Kidney (tissue), 14 donors: ENCODE results near the gene ADGRV1. TPM values are rescaled to one million over a fixed set of nuclear protein-coding genes. Genes with fewer than 3 reads are reported as not detected.
A peak's percentile ranks its signal among the peaks of the same experiment; 100 is the strongest.

ENCODE experiments used
- DNase-seq, 5 donors: peaks; one replicate each; pipeline ENCODE4 v3.0.0-alpha.2; 2013 to 2020
- FAIRE-seq: peaks from 2 replicates; lab custom pipeline; 2012; peaks lifted over from hg19 to GRCh38; lab: Jason Lieb, UNC
- H3K27ac ChIP-seq, 2 donors: one replicate each; pipeline ENCODE4 v1.7.0; 2013; ENCODE audit warnings: low read depth in 2 of 2, low read length in 2 of 2, inconsistent platforms in 1 of 2
- H3K27me3 ChIP-seq: one replicate; pipeline ENCODE4 v1.7.1; 2013; ENCODE audit warnings: low read length, inconsistent platforms; ENCODE audit not compliant: control insufficient read depth, insufficient read depth
- H3K36me3 ChIP-seq, 3 donors: one replicate each; pipeline versions ENCODE4 v1.7.0 to v1.7.1; 2013; ENCODE audit warnings: low read length in 3 of 3, control low read depth in 1 of 3, inconsistent platforms in 1 of 3; ENCODE audit not compliant: insufficient read depth in 3 of 3, control insufficient read depth in 2 of 3
- H3K4me1 ChIP-seq, 3 donors: one replicate each; pipeline versions ENCODE4 v1.7.0 to v1.7.1; 2013; ENCODE audit warnings: low read length in 3 of 3, inconsistent platforms in 1 of 3, low read depth in 1 of 3; ENCODE audit not compliant: control insufficient read depth in 2 of 3, insufficient read depth in 2 of 3
- H3K4me3 ChIP-seq, 3 donors: one replicate each; pipeline versions ENCODE4 v1.7.0 to v1.8.1; 2013; ENCODE audit warnings: low read length in 3 of 3, control low read depth in 1 of 3, inconsistent platforms in 1 of 3
- H3K9ac ChIP-seq, 3 donors: one replicate each; pipeline versions ENCODE4 v1.7.0 to v1.7.1; 2013; ENCODE audit warnings: low read length in 3 of 3, control low read depth in 1 of 3, inconsistent platforms in 1 of 3
- H3K9me3 ChIP-seq, 3 donors: one replicate each; pipeline versions ENCODE4 v1.7.0 to v1.7.1; 2013; ENCODE audit warnings: low read length in 3 of 3, control low read depth in 1 of 3, inconsistent platforms in 1 of 3; ENCODE audit not compliant: control insufficient read depth in 2 of 3, insufficient read depth in 1 of 3
- CTCF ChIP-seq: IDR thresholded peaks from 3 replicates; pipeline ENCODE4 v1.5.1; 2012; ENCODE audit warnings: mild to moderate bottlenecking, moderate library complexity, borderline replicate concordance; ENCODE audit not compliant: insufficient read depth; ENCODE audit errors: extremely low read depth
- intact Hi-C: fragments of 100-400 bp; cut with DNase I; formaldehyde crosslinking; loops from one replicate; pipeline ENCODE4 v1.11.1; 2022
- polyA plus RNA-seq: library from polyadenylated mRNA; stranded (reverse); fragments of 350-450 nt; fragmentation: Illumina TruSeq; extraction: RNeasy Lipid Tissue Mini Kit (QIAGEN cat#74804); gene quantifications from one replicate; pipeline ENCODE4 v1.2.3, GENCODE V29; 2014; ENCODE audit warnings: low read depth, low replicate concordance; ENCODE audit not compliant: insufficient read depth
- total RNA-seq: library from RNA; stranded (reverse); fragmentation: NEBNext Ultra II Directional; extraction: Animal tissue kit (Norgen Biotek cat#: 25700); gene quantifications from one replicate; pipeline ENCODE4 v1.2.1, GENCODE V29; 2021
- donor health status: control.
- donor health status: control.
- donor health status: control.
- donor health status: control.
- donor health status: control.
- donor health status: DM: yes; HTN: yes; CAD: no.
- donor health status: Normal renal cell carcinoma (clear cell type).

The ADGRV1 gene
- total and polyA plus RNA-seq, 2 donors from 2014 or later, result 7.0 to 7.3 TPM

DNA sequence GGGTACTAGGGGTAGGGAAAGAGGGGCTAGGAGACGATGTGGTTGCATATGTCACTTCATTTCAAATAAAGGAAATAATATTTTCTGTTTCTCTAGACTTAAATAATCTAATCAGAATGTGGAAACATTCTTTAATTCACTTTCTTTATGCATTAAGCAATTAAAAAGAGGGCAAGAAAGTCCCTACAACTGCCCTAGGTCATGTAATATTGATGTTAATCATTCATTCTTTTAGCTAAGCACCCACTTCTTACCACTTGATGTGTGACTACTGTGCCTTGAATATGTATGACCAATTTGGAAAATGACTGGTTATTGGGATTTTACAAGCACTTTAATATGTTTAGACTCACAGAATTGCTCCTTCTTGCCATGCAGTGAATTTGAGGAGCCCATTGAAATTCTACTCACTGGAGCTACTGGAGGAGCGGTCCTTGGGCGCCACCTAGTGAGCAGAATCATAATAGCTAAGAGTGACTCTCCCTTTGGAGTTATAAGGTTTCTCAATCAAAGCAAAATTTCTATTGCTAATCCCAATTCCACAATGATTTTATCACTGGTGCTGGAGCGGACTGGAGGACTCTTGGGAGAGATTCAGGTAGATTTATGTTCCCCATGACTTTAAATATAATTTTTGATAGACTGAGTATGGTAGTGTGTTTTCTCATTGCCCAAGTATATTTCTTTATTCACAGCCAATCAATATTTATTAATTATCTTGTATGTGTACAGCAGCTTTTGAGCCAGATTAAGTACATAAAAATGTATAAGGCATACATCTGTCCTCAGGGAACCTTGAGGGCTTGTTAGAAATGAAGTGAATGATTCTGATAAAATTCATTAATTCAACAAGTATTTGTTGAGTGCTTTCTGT is 225.1 kb downstream of the ADGRV1 start:
- Histone ChIP-seq H3K27me3 (no peaks in the 10 kb centered on the region), H3K4me1 (no peaks in the 10 kb centered on the region), H3K27ac (no peak overlapping the region), H3K9ac (no peak overlapping the region), H3K36me3 (no peaks in the 10 kb centered on the region), H3K9me3 (no peaks in the 10 kb centered on the region), H3K4me3 (no peak overlapping the region)
- intact Hi-C loops, result no loop called here
- FAIRE-seq, result no peak
- DNase-seq, result peak; percentile 62 to 80 (median 70)
- TF ChIP-seq CTCF, result peak; percentile 86

GRCh38 chr5:90786756-90787155 is 228.2 kb downstream of the ADGRV1 start:
- Histone ChIP-seq H3K27me3 (no peaks in the 10 kb centered on the region), H3K36me3 (no peaks in the 10 kb centered on the region), H3K9me3 (no peaks in the 10 kb centered on the region), H3K4me3 (no peak overlapping the region), H3K9ac (no peak overlapping the region), H3K27ac (no peak overlapping the region), H3K4me1 (no peaks in the 10 kb centered on the region)
- no peak for TF ChIP-seq CTCF
- FAIRE-seq, result no peak
- intact Hi-C loops, result no loop called here
- DNase-seq, result no peak

DNA sequence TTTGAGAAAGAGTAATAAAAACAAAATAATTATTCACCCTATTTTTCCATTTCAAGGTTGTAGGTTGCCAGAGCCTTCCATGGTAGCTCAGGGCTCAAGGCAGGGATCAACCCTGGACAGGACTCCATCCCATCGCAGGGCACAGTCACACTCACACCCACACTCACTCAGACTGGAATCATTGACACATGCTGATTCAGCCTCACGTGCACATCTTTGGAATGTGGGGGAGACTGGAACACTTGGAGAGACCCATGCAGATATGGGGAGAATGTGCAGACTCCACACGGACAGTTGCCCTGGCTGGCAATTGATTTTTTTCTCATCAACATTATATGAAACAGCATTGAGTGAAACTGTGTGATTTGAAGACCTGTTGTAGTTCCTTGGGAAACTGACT is 234.1 kb downstream of the ADGRV1 start:
- Histone ChIP-seq H3K4me3 (no peak overlapping the region), H3K36me3 (no peaks in the 10 kb centered on the region), H3K4me1 (no peaks in the 10 kb centered on the region), H3K9me3 (no peaks in the 10 kb centered on the region), H3K27me3 (no peaks in the 10 kb centered on the region), H3K27ac (no peak overlapping the region), H3K9ac (no peak overlapping the region)
- DNase-seq (peak in 1 of 5 donors; percentile 21), FAIRE-seq (no peak)
- no peak for TF ChIP-seq CTCF
- intact Hi-C loops, result no loop called here
